ENCODE results near the gene NUP93.
A peak's percentile ranks its signal among the peaks of the same experiment; 100 is the strongest.
"Not testable (repeated sequence)": the region's sequence is repeated elsewhere in the genome, so short reads cannot be mapped to it uniquely, and the experiment has no call there.

NUP93 gene

DNA sequence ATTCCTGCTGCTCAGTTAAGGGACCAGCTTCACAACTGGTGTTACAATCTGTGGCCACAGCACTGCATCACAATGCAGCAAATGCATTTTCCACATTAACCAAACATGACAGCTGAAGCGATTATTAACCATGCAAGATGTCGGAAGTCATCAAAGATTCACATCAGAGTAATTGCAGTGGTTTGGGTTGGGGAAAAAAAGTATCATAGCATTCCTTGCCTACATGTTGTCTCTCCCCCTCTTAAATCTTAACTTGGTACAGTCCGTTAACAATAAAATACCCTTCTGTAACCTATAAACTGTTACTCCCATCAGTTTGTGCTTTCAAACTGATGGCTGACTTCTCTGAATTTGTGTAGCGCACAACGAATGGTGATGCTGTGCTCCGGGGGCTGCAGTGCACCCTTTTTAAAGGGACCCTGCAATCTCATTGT, 51.6 kb downstream of the NUP93 start:
- no peak for DNase-seq

DNA sequence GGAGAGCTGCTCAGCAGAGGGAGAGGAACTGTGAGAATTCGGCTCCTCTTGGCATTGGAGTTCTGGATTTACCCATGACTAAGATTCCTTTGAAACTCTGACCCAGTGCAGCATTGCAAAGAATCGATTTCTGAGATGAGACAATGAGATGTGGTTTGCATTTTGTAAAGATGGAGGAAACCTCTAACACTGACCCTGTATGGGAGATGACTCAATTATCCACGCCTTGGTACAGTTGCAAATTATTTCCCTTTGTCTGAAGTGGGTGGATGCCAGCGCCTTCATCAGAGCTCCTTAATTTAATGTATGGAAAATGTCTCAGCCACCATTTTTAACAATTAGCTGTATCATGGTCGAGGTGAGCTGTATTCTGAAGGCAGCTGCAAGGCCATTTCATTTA, 53.4 kb downstream of the NUP93 start:
- no peak for DNase-seq

DNA sequence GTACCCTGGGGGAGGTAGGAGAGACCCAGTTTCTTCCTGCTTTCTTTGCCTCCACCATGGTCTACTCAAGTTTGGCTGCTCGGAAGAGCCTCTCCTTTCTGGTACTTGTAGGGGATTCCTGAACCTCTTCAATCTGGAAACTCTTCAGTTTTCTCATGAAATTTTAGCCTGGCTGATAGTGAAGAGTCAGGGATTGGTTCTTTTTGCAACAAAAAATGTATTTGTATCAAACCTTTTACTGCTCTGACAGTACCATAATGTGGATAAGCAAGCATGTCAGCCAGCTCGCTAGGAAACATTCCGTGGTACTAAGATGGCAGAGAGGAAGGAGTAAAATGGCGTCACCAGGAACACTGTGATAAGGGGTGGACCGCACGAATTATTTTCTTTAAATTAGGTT, 55.4 kb downstream of the NUP93 start:
- DNase-seq: no peak

DNA sequence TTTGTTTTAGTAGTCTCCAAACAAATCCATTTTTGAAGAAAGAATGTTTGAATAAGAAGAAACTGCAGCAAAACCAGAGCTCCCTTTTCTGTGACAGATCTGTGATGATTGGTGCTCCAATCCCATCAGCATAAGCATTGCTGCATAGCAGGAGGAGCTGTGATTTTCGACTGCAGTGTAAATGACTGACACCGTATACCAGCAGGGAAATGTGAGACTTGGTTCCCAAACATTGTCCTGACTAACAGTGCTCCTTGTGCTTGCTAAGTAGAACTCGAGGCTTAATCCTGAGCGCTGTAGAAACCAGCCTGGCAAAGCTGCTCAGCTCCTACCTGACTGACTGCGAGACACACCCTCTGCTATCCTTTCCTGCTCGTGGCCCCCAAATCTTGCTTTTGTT, 57.2 kb downstream of the NUP93 start:
- DNase-seq: no peak

DNA sequence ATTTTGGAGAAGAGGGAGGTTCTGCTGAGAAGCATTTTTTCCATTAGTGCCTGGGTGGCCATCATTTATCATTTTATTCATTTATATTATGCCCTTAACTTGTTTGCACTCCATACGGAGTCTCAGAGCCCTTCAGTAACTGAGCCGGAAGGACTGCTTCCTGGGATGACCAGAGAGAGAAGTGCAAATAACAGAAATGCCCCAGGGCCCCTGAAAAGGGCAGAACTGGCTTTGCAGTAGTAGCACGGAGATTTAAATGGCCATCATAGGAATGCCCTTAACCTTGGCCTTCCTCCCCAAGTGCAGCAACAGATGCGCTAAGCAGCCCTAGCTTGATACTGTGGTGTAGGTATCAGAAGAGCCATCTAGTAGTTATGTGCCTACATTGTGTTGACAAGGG, 58.5 kb downstream of the NUP93 start:
- DNase-seq: no peak

DNA sequence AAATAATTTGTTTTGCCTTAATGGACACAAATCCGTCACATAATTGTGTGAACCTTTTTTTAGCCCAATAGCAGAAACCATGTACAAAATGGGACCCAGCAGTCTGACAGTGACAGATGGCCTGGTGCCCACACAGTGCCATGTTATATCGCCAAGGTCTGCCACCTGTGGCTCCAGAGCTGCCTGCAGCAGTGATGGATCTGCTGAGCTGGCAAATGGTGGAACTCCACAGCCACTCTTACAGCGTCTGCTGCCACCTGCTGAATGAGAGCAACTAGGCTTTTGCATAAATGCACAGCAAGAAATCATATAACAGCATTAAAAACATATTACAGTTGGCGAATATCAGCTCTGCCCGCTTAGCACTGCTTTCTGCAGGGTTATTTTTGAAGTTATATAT, 59.4 kb downstream of the NUP93 start:
- DNase-seq: peak; percentile 8 to 30

DNA sequence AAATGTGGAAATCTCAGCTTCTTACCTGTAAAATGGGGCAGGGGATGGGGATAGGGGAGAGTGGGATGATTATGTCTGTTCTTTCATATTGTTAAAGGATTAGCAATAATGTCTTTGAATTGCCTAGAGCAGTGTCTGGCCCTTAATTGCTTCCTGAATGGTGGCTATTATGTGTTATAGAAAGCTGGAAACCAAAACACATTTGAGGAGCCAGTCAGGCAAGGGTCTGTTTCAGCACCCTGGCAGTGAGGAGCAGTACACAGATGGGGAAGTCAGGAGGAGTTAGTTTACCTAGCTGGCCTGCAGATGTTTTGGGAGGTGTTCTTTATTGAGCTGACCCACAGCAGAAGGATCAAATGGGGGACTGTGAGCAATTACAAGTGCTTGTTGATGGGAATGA, 63.0 kb downstream of the NUP93 start:
- no peak for DNase-seq

DNA sequence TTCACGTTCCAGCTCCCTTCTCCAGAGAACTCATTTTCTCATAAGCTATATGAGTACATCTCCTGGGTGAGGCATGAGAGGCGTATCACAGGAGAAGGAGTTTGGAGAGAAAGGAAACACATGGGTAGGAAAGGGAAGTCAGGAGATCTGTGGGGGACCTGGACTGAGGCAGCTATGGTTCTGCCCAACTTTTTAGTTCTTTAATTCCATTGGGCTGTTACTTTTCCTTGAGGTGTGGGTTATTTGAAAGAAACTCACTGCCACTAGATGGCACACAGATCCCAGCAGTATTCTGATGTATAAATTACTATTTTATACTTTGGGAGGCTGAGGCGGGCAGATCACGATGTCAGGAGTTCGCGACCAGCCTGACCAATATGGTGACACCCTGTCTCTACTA, 63.6 kb downstream of the NUP93 start:
- DNase-seq: peak in 1 of 2 donors; percentile 20

DNA sequence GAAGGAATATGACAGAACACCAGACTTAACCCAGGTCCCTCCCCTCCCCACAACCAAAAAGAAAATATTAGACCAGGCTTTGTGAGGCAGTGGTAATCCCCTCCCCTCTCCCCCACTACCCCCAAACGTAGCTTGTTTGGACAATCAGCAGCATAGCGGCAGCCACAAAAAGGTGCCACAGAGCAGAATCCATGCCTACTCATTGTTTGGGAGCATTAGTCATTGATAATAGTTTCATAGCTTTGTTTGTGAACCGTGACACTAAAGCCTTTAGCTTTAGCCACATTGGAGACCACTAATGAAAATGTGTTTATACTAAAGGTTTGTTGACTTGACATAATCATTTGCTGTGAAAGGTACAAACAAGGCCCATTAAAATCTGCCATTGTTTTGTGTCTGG, 65.1 kb downstream of the NUP93 start:
- DNase-seq: no peak

DNA sequence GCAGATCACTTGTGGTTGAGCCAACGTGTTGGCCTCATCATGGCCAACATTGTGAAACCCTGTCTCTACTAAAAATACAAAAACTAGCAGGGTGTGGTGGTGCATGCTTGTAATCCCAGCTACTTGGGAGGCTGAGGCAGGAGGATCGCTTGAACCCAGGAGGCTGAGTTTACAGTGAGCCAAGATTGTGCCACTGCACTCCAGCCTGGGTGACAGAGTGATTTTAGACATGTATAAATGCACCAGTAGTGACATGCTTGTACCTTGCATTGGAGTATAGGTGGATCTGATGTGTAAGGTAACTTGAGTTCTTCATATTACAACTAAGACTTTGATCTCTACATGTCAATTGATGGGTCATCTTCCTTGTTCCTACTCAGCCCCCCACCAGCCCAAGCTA, 67.1 kb downstream of the NUP93 start:
- DNase-seq: not testable (repeated sequence)

DNA sequence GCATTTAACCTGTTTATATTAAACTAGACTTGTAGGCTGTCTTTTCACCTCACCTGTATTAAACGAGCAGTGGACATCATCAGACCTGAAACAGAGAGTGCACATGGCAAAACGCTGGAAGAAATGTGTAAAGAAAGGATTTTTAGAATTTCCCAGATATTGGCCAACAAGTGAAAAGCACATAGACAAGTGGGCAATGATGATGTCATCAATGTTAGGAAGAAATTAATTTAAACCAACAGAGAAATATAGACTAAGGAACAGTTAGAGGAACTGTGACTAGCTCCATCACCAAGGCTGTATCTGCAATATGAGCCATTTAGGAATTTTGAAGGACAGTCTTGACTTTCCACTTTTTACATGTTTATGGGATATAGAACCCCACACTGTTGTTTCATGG, 67.9 kb downstream of the NUP93 start:
- no peak for DNase-seq

DNA sequence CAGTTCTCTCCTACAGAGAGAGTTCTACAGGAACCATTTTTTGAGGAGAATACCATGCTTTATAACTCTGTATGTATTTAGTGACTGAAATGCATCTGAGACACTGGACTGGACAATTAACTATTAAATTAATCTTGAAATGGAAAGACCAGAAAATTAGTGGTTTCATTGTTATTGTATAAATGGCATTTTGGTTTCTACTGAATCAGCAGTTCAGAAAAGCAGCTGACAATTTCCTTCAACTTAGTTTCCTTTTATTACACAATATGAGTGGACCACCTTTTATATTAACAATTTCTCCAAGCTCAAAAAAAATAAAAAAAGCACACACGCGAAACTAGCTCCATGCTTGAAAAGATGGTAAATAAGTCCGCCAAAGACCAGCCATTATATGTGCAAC, 69.0 kb downstream of the NUP93 start:
- no peak for DNase-seq

DNA sequence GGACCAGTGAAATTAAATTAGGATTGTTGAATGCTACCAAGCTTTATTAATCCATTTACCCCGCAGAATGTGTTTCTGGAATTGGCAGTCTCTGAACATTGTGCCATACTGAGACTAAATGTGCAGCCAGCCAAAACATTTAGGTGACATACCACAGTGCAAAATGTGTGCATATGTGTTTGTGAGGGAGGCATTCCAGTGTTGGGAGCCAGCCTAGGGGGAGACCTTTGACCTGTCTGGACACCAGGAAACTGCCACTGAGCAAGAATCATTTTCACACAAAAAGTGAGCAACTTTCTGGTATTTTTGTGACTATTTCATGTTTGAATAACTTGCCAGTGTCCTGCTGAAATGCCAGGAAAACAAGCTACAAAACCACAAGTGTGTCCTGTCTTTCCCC, 70.4 kb downstream of the NUP93 start:
- no peak for DNase-seq

DNA sequence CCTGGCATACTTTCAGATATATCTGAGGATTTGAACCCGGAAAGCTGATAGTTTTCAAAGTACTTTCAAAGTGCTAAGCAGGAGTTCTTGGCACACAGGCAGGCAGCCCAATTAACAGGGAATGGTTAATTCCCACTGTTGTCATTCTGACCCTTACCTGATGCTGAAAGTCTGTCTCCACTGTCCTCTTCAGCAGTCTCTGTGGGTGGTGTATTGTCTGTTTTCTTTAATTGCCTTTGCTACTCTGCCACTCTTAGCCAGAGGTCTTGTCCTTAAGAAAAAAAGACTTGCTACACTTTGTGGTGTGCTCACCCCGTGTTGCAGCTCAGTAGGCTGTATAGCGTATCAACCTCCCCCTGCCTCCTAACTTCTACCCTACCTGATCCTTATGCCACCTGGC, 71.8 kb downstream of the NUP93 start:
- no peak for DNase-seq

DNA sequence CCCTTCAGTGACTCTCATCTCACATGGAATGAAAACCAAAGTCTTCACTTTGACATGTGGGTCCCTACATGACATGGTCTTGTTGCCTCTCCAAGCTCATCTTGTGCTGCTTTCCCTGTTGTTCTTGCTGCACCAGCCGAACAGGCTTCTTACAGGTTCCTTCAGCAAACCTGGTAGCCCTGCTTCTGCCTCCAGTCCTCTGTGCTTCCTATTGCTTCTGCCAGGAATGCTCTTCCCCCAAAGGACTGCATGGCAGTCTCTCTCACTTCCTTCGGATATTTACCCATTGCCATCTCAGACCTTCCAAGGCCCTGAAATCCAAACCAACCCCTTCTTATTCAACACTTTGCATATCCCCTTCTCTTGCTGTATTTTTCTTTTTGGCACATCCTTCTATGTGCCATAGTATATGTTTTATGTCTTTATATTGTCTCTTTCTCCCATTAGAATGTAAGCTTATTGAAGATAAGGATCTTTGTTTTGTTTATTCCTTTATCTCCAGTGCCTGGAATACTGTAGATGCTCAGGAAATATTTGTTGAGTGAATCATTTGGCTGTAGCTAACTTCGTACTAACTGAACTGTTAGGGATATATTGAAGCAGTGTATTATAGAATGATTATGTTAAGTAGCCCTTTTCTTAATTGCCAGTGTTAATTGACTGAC, 77.2 kb downstream of the NUP93 start:
- DNase-seq: no peak

DNA sequence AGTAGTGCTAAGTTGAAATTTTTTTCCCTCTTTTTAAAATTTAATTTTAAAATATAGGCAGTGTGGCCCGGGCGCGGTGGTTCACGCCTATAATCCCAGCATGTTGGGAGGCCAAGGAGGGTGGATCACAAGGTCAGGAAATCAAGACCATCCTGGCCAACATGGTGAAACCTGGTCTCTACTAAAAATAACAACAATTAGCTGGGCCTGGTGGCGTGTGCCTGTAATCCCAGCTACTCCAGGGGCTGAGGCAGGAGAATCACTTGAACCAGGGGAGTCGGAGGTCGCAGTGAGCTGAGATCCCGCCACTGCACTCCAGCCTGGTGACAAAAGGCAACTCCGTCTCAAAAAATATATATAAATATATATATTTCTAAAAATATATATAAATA, 77.7 kb downstream of the NUP93 start:
- not testable (repeated sequence) for DNase-seq

DNA sequence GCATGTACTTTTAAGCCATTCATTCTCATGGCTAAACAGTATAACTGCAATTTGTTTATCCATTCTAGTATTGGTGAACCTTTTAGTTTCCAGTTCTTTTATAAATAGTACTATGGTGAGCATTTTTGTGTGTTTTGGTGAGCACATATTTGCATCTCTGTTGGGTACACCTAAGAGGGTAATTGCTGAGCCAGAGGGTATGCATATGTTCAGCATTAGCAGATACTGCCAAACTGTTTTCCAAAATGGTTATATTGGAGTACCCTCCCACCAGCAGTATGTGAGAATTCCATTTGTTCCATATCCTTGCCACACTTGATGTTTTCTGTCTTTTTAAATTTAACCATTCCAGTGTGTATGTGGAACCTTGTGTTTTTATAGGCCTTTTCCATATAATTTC, 81.0 kb downstream of the NUP93 start:
- no peak for DNase-seq

DNA sequence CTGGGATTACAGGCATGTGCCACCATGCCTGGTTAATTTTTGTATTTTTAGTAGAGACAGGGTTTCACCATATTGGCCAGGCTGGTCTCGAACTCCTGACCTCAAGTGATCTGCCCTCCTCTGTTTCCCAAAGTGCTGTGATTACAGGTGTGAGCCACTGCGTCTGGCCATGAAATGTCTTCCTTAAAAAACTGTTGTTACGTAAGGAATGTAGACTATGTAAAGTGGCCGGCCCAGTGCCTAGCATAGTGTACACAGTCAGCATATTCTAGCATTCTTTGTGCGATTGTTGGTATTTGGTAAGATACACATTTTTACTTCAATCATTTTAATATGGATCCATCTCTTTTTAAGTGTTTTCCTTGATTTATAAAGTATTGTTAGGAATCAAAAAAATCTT, 81.7 kb downstream of the NUP93 start:
- DNase-seq: not testable (repeated sequence)

DNA sequence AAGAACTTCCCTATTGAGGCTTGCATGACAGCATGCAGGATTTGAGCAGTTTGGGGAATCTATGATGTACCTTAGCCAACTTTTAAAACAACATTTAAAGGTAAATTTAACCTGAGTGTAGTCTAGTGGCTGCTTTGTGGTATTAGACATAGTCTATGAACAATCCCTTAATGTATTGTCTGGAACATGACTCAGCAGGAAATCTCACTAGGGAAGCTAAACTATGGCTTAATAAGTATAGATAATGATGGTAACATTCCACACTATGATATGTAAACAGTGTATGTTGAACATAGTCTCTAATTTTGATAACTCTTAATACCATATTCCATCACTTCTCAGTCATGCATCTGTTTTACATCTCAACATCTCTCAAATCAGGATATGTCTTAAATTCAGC, 83.0 kb downstream of the NUP93 start:
- DNase-seq: no peak

DNA sequence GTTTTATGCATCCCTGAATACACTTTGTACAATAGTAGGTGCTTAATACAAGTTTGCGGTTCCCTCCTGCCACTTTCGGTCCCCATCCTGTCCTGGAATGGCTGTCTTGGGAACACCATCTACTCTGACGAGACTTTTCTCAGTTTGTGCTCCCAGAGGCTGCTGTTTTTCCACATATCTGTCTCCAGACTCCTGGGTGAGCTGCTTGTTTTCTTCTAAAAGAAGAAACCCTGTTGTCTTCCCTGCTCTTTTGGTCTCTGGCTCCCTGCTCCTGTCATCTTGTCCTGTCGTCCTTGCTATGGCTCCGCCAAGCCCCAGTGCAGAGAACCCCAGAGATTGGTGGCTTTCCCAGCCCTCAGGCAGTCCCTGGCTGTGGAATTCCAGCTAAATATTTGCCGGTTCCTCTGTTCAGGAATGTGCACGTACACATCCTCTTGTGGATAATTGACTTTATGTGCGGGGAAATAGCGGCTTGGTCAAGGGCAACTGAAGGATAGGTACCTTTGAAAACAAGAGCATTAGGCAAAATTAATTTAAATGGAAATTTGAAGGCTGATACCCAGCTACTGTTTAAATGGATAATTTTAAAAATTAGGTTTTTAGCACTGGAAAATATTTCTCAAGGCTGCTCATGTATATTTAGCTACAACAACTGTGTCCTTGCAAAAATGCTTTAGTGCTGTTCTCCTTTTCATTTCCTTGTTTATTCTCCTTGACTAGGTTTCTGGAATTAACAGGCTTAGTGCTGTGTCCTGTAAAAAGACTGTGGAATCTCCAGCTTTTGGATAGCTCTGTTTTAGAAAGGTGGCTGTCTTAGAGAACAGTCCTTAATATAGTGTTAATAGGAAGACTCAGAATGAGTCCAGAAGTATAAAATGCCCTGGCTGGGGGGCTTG, 84.9 kb downstream of the NUP93 start:
- DNase-seq: no peak

DNA sequence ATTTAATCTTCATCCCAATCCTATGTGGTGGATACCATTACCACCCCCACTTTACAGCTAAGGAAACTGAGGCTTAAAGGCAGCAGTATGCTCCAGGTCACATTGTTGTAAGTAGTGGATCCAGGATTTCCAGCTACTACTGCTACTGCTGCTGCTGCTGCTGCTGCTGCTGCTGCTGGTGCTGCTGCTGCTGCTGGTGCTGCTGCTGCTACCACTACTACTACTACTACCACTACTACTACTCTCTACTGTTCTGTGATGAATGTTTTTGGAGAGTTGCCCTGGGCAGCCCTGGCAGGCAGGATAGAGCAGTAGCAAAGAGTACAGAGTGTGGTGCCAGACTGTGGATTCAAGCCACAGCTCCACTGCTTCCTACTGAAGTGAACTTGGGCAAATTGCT, 85.8 kb downstream of the NUP93 start:
- no peak for DNase-seq

DNA sequence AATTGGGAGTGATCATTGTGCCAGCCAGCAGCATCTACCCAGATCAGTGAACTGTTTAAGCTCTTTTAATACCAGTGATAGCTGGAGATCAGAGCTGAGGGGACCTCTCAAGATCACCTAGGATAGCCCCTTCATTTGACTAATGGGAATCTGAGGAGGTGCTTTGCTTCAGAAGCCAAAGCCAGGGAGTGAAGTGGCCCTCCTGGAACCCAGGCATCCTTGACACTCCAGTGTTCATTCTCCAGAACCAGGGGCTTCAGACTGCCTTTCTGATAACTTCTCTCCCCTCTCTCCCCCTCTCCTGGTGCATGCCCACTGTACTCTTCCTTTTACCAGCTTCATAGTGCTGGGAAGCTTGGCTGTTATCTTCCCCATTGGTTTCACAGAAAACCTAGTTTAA, 87.1 kb downstream of the NUP93 start:
- no peak for DNase-seq

DNA sequence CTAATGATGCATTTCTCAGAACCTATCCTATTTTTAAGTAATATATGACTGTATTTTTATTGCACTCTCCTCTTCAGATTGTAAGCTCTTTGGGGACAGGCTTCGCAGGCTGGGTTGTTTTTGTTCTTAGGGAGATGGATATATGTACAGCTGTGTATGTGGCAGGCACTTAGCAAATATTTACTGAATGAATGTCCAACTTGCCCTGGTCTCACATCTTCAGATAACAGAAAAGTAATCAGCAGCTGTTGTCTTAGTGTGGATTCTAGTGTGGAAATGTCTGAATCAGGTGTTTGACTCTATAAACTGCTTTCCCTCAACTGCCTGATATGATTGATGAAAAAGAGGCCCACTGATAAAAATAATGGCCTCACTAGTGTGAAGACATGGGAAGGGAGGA, 88.0 kb downstream of the NUP93 start:
- DNase-seq: no peak

DNA sequence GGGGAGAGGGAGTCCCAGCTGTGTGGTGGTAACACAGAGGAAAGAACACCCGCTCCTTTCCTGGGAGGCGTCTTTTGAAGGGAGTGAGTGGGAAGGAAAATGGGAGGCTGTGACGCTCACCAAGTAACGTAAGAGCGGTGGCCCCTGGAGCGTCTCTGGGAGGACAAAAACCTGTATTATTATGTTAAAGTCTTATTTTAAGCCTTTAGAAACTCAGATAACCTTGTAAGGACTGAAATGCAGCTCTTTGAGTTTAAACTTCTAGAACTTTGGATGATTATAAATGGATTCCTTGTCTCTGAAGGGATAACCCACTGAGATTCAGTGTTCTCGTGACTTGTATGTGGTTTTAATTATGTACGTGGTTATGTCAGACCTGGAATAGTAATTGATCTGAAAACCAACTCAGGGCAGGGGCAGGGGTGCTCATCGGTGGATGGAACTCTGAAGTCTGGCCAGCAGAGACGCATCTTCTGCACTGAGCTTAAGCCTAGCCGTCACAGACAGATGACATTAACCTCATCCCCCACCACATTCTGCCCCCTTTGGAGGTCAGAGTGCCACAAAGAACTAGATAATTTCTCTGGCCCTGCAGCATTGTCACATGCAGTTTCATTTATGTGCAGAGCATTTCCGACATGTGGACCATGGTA, 93.3 kb downstream of the NUP93 start:
- DNase-seq: no peak

Measured in CD4-positive, alpha-beta T cell treated with Interferon alpha-2 for 1 hour (primary cell).